ENCODE data around the gene SAMD4A.

DNA sequence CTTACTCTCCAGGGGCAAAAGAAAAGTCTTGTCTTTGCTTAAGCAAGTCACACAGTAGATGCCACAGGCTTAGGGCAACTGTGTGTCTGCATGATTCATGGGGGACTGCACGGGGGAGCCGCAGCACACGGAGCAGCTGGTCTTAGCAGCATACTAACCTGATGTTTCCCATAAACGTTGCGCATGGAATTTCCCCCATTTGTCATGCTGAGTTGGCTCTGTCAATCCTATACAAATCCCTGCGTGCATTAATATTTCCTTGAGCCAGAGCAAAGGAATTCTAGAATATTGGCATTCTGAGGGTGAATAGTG, 71.2 kb downstream of the SAMD4A start:
- no peak for TF ChIP-seq EP300 (IDR thresholded peaks at IDR 0.05)
- TF ChIP-seq, protein P1, sequence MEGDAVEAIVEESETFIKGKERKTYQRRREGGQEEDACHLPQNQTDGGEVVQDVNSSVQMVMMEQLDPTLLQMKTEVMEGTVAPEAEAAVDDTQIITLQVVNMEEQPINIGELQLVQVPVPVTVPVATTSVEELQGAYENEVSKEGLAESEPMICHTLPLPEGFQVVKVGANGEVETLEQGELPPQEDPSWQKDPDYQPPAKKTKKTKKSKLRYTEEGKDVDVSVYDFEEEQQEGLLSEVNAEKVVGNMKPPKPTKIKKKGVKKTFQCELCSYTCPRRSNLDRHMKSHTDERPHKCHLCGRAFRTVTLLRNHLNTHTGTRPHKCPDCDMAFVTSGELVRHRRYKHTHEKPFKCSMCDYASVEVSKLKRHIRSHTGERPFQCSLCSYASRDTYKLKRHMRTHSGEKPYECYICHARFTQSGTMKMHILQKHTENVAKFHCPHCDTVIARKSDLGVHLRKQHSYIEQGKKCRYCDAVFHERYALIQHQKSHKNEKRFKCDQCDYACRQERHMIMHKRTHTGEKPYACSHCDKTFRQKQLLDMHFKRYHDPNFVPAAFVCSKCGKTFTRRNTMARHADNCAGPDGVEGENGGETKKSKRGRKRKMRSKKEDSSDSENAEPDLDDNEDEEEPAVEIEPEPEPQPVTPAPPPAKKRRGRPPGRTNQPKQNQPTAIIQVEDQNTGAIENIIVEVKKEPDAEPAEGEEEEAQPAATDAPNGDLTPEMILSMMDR (IDR thresholded peaks at IDR 0.05), result no peak
- TF ChIP-seq, protein P2, sequence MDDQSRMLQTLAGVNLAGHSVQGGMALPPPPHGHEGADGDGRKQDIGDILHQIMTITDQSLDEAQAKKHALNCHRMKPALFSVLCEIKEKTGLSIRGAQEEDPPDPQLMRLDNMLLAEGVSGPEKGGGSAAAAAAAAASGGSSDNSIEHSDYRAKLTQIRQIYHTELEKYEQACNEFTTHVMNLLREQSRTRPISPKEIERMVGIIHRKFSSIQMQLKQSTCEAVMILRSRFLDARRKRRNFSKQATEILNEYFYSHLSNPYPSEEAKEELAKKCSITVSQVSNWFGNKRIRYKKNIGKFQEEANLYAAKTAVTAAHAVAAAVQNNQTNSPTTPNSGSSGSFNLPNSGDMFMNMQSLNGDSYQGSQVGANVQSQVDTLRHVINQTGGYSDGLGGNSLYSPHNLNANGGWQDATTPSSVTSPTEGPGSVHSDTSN (IDR thresholded peaks at IDR 0.05), result no peak

Data from A549 (cell line).